Measurements from ENCODE around the gene DGKE. TPM values are rescaled to one million over a fixed set of nuclear protein-coding genes. Genes with fewer than 3 reads are reported as not detected.

Gene DGKE
- total RNA-seq, 1 experiment from 2014 or later = 8.5 TPM

GRCh38 chr17:56819030-56819429 lies 14.9 kb upstream of the DGKE start:
- CTCF ChIA-PET = interaction anchor here (1.0 to 1.8 kb wide), 24 partner anchors 14 to 317 kb away, joined by 3 to 36 read pairs (median 6); partner anchors contain the start of genes C17orf67, COIL, DGKE and SCPEP1
- H3K4me3 Mint-ChIP-seq = no peak overlapping the region
- no peaks in the 10 kb centered on the region for H3K9me3 Mint-ChIP-seq
- no peak overlapping the region for H3K27ac Mint-ChIP-seq
- H3K27me3 Mint-ChIP-seq (ENCODE audit: low read depth) = no peaks in the 10 kb centered on the region; the same call in 1 of the 2 replicates
- TF ChIP-seq NR1H2 (CRISPR knock-in tag; IDR thresholded peaks at IDR 0.05) (no peak), ZBTB21 (CRISPR knock-in tag; IDR thresholded peaks at IDR 0.05; ENCODE audit: borderline replicate concordance) (no peak), CBFB (CRISPR knock-in tag; IDR thresholded peaks at IDR 0.05; ENCODE audit: low read depth) (no peak), ZNF317 (CRISPR knock-in tag; IDR thresholded peaks at IDR 0.05; ENCODE audit: borderline replicate concordance, low read depth) (no peak), MXD4 (CRISPR knock-in tag; IDR thresholded peaks at IDR 0.05; ENCODE audit: borderline replicate concordance) (no peak), TEAD1 (CRISPR knock-in tag; IDR thresholded peaks at IDR 0.05) (no peak), FOXP1 (CRISPR knock-in tag; IDR thresholded peaks at IDR 0.05; ENCODE audit: borderline replicate concordance) (no peak), FOXK1 (CRISPR knock-in tag; IDR thresholded peaks at IDR 0.05) (no peak), ZNF121 (CRISPR knock-in tag; IDR thresholded peaks at IDR 0.05) (no peak)
- TF ChIP-seq, protein P1, sequence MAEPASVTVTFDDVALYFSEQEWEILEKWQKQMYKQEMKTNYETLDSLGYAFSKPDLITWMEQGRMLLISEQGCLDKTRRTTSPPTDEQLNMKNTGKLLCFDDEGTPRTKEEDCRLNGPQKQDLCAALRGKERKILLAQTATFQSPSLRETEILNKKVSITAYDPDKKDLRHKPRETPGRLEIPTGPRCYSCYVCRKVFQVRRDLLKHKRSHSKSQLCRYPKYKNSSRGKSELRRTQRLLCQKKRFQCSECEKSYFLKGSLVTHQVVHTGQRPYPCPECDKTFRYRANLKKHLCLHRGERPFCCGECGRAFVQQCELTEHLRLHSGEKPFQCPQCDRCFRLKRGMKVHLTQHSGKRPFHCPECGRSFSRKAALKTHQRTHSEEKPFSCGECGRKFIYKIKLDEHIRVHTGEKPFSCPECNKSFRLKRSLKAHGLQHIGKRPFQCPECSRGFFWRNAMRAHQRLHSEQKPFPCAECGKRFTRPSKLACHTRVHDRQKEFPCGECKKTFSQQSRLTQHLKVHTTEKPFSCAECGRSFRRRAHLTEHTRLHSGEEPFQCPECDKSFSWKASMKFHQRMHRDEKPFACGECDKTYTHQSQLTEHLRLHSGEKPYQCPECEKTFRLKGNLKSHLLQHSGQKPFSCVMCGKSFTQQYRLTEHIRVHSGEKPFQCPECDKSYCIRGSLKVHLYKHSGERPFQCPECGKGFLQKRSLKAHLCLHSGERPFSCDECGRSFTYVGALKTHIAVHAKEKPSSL (CRISPR knock-in tag; conservative IDR thresholded peaks at IDR 0.05) = no peak
- TF ChIP-seq, protein P2, sequence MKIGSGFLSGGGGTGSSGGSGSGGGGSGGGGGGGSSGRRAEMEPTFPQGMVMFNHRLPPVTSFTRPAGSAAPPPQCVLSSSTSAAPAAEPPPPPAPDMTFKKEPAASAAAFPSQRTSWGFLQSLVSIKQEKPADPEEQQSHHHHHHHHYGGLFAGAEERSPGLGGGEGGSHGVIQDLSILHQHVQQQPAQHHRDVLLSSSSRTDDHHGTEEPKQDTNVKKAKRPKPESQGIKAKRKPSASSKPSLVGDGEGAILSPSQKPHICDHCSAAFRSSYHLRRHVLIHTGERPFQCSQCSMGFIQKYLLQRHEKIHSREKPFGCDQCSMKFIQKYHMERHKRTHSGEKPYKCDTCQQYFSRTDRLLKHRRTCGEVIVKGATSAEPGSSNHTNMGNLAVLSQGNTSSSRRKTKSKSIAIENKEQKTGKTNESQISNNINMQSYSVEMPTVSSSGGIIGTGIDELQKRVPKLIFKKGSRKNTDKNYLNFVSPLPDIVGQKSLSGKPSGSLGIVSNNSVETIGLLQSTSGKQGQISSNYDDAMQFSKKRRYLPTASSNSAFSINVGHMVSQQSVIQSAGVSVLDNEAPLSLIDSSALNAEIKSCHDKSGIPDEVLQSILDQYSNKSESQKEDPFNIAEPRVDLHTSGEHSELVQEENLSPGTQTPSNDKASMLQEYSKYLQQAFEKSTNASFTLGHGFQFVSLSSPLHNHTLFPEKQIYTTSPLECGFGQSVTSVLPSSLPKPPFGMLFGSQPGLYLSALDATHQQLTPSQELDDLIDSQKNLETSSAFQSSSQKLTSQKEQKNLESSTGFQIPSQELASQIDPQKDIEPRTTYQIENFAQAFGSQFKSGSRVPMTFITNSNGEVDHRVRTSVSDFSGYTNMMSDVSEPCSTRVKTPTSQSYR (CRISPR knock-in tag; IDR thresholded peaks at IDR 0.05) = no peak
- TF ChIP-seq, protein P3, sequence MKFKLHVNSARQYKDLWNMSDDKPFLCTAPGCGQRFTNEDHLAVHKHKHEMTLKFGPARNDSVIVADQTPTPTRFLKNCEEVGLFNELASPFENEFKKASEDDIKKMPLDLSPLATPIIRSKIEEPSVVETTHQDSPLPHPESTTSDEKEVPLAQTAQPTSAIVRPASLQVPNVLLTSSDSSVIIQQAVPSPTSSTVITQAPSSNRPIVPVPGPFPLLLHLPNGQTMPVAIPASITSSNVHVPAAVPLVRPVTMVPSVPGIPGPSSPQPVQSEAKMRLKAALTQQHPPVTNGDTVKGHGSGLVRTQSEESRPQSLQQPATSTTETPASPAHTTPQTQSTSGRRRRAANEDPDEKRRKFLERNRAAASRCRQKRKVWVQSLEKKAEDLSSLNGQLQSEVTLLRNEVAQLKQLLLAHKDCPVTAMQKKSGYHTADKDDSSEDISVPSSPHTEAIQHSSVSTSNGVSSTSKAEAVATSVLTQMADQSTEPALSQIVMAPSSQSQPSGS (CRISPR knock-in tag; IDR thresholded peaks at IDR 0.05; ENCODE audit: borderline replicate concordance, low read depth) = no peak
- POLR2A ChIA-PET = no interaction called here
- peaks cover 7% of the 10 kb centered on the region for H3K4me1 Mint-ChIP-seq
- H3K36me3 Mint-ChIP-seq = no peaks in the 10 kb centered on the region
- DNase-seq (ENCODE audit: low spot score) = no peak
- ATAC-seq = no peak

GRCh38 chr17:56819431-56820145 lies 14.4 kb upstream of the DGKE start:
- ChIA-PET POLR2A (no interaction called here), CTCF (interaction anchor here (0.5 to 1.8 kb wide), 49 partner anchors 9 to 318 kb away, joined by 3 to 36 read pairs (median 4); partner anchors contain the start of genes AKAP1, C17orf67, COIL and DGKE)
- H3K36me3 Mint-ChIP-seq = peaks cover 3% of the 10 kb centered on the region; the same call in 1 of the 2 replicates
- H3K27me3 Mint-ChIP-seq (ENCODE audit: low read depth) = no peaks in the 10 kb centered on the region; the same call in 1 of the 2 replicates
- H3K27ac Mint-ChIP-seq = no peak overlapping the region
- DNase-seq (ENCODE audit: low spot score) (peak; percentile 85), ATAC-seq (peak; percentile 93)
- no peaks in the 10 kb centered on the region for H3K9me3 Mint-ChIP-seq
- H3K4me1 Mint-ChIP-seq = peaks cover 10% of the 10 kb centered on the region
- no peak overlapping the region for H3K4me3 Mint-ChIP-seq
- TF ChIP-seq PRDM15 (CRISPR knock-in tag; IDR thresholded peaks at IDR 0.05) (no peak), NR2C2 (CRISPR knock-in tag; IDR thresholded peaks at IDR 0.05) (no peak), CREB1 (CRISPR knock-in tag; IDR thresholded peaks at IDR 0.05) (no peak), CREM (CRISPR knock-in tag; IDR thresholded peaks at IDR 0.05) (no peak)
- TF ChIP-seq, protein P4, sequence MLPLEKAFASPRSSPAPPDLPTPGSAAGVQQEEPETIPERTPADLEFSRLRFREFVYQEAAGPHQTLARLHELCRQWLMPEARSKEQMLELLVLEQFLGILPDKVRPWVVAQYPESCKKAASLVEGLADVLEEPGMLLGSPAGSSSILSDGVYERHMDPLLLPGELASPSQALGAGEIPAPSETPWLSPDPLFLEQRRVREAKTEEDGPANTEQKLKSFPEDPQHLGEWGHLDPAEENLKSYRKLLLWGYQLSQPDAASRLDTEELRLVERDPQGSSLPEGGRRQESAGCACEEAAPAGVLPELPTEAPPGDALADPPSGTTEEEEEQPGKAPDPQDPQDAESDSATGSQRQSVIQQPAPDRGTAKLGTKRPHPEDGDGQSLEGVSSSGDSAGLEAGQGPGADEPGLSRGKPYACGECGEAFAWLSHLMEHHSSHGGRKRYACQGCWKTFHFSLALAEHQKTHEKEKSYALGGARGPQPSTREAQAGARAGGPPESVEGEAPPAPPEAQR (CRISPR knock-in tag; IDR thresholded peaks at IDR 0.05) = no peak
- TF ChIP-seq, protein P5, sequence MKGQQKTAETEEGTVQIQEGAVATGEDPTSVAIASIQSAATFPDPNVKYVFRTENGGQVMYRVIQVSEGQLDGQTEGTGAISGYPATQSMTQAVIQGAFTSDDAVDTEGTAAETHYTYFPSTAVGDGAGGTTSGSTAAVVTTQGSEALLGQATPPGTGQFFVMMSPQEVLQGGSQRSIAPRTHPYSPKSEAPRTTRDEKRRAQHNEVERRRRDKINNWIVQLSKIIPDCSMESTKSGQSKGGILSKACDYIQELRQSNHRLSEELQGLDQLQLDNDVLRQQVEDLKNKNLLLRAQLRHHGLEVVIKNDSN (CRISPR knock-in tag; IDR thresholded peaks at IDR 0.05) = no peak
- TF ChIP-seq, protein P6, sequence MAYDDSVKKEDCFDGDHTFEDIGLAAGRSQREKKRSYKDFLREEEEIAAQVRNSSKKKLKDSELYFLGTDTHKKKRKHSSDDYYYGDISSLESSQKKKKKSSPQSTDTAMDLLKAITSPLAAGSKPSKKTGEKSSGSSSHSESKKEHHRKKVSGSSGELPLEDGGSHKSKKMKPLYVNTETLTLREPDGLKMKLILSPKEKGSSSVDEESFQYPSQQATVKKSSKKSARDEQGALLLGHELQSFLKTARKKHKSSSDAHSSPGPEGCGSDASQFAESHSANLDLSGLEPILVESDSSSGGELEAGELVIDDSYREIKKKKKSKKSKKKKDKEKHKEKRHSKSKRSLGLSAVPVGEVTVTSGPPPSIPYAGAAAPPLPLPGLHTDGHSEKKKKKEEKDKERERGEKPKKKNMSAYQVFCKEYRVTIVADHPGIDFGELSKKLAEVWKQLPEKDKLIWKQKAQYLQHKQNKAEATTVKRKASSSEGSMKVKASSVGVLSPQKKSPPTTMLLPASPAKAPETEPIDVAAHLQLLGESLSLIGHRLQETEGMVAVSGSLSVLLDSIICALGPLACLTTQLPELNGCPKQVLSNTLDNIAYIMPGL (CRISPR knock-in tag; IDR thresholded peaks at IDR 0.05) = no peak

Data from WTC11 (cell line).